Measurements from ENCODE around the gene ONECUT2.
"Not testable (repeated sequence)": the region's sequence is repeated elsewhere in the genome, so short reads cannot be mapped to it uniquely, and the experiment has no call there.

Gene ONECUT2

DNA sequence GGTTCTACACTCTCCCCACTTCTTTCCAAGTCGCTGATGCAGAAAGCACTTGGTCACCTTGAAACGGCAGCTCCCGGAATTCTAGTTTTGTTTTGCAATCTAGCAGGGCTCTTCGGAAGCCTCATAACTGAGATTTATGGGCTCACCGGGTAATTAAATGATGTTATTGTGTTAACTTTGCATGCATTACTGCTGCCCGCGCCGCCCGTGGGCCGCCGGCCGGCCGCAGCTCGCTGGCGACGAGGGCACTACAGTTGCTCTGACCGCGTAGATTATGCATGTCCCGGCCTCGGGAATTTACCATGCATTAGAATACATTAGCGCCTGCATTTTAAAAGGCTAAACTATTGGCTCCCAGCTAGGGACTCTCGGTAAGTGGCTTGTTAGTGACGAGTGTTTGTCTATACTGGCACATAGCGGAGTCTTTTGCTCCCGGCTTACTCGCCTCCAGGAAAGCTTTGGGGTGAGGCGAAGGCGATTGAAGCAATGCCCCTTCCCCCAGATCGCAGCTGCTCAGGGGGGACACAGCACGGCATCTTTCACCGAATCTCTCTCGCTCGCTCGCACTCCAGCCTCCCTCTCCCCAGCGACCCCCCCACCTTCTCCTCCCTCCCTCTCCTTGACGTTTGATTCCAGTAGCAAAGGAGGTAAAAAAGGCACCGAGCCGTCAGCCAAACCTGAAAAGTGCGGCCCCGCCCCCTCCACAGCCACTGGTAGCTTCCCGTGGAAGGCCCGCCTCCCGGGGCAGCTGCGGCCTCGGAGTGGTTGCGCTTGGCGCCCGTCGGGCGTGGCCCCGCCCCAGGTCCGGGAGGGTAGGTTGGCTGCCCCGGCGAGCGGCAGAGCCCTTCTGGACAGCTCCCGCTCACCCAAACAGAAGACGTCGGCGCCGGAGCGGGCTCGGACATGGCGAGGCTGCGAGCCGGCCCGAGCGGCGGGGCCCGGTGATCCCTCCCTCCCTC lies at the start of gene ONECUT2:
Gene ONECUT2 (plus strand): TSS at position 839 of the 959 bp plus-strand sequence. CDS start 343 bp downstream, outside the sequence.
- Histone ChIP-seq H3K9me3 (ENCODE audit: control insufficient read depth in 2 of 2, low read length in 2 of 2) (peaks cover 0 to 3% of the 10 kb centered on the region in 2 donors), H3K36me3 (ENCODE audit: control insufficient read depth in 2 of 2, insufficient read depth in 2 of 2, low read length in 2 of 2) (no peaks in the 10 kb centered on the region), H3K4me1 (ENCODE audit: control insufficient read depth, insufficient read depth, low read length) (peaks cover 43% of the 10 kb centered on the region), H3K27me3 (ENCODE audit: control insufficient read depth in 1 of 2, insufficient read depth in 2 of 2, low read length in 2 of 2) (peaks cover 80 to 92% of the 10 kb centered on the region in 2 donors), H3K27ac (ENCODE audit: low read length) (no peak within 1 kb of the TSS), H3K9ac (ENCODE audit: low read length in 2 of 2) (no peak within 1 kb of the TSS), H3K4me3 (ENCODE audit: low read length in 2 of 2) (peak within 1 kb of the TSS; percentile 74 to 82)

DNA sequence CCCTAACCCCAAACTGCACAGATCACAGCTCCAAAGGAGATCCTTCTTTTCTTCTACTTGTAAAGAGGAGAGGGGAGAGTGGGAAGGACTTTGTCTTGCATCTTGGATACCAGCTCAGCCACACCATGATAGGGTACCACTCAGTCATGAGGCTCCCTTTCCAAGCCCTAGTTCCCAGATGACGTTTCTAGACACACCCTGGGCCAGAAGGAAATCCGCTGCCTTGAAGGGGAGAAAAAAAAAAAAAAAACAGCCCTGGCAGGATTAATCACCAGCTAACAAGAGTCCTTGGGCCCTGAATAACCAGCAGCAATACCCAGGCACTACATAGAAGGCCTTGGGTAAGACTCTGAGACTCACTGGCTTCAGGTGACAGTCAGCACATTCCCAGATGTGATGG lies 45.9 kb upstream of the ONECUT2 start:
- no peak overlapping the region for H3K4me3 ChIP-seq (ENCODE audit: low read length in 2 of 2)
- peaks cover 0 to 3% of the 10 kb centered on the region in 2 donors for H3K9me3 ChIP-seq (ENCODE audit: control insufficient read depth in 2 of 2, low read length in 2 of 2)
- H3K36me3 ChIP-seq (ENCODE audit: control insufficient read depth in 2 of 2, insufficient read depth in 2 of 2, low read length in 2 of 2): no peaks in the 10 kb centered on the region
- no peaks in the 10 kb centered on the region for H3K4me1 ChIP-seq (ENCODE audit: control insufficient read depth, insufficient read depth, low read length)
- H3K27me3 ChIP-seq (ENCODE audit: control insufficient read depth in 1 of 2, insufficient read depth in 2 of 2, low read length in 2 of 2): peaks cover 0 to 6% of the 10 kb centered on the region in 2 donors
- no peak overlapping the region for H3K9ac ChIP-seq (ENCODE audit: low read length in 2 of 2)
- H3K27ac ChIP-seq (ENCODE audit: low read length): no peak overlapping the region

GRCh38 chr18:57390044-57390443 lies 45.1 kb upstream of the ONECUT2 start:
- Histone ChIP-seq H3K36me3 (ENCODE audit: control insufficient read depth in 2 of 2, insufficient read depth in 2 of 2, low read length in 2 of 2) (no peaks in the 10 kb centered on the region), H3K27ac (ENCODE audit: low read length) (no peak overlapping the region), H3K27me3 (ENCODE audit: control insufficient read depth in 1 of 2, insufficient read depth in 2 of 2, low read length in 2 of 2) (peaks cover 0 to 6% of the 10 kb centered on the region in 2 donors), H3K9ac (ENCODE audit: low read length in 2 of 2) (no peak overlapping the region), H3K4me1 (ENCODE audit: control insufficient read depth, insufficient read depth, low read length) (no peaks in the 10 kb centered on the region), H3K9me3 (ENCODE audit: control insufficient read depth in 2 of 2, low read length in 2 of 2) (peaks cover 0 to 3% of the 10 kb centered on the region in 2 donors), H3K4me3 (ENCODE audit: low read length in 2 of 2) (no peak overlapping the region)

GRCh38 chr18:57394749-57395148 lies 40.4 kb upstream of the ONECUT2 start:
- not testable (repeated sequence) for H3K9ac ChIP-seq (ENCODE audit: low read length in 2 of 2); H3K36me3 ChIP-seq (ENCODE audit: control insufficient read depth in 2 of 2, insufficient read depth in 2 of 2, low read length in 2 of 2); H3K9me3 ChIP-seq (ENCODE audit: control insufficient read depth in 2 of 2, low read length in 2 of 2); H3K4me1 ChIP-seq (ENCODE audit: control insufficient read depth, insufficient read depth, low read length); H3K27me3 ChIP-seq (ENCODE audit: control insufficient read depth in 1 of 2, insufficient read depth in 2 of 2, low read length in 2 of 2); H3K27ac ChIP-seq (ENCODE audit: low read length); H3K4me3 ChIP-seq (ENCODE audit: low read length in 2 of 2)

DNA sequence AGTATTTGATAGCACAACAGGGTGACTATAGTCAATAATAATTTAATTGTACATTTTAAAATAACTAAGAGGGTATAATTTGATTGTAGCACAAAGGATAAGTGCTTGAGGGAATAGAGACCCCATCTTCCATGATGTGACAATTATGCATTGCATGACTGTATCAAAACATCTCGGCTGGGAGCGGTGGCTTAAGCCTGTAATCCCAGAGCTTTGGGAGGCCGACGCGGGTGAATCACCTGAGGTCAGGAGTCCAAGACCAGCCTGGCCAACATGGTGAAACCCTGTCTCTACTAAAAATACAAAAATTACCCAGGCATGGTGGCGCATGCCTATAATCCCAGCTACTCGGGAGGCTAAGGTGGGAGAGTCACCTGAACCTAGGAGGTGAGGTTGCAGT lies 38.3 kb upstream of the ONECUT2 start:
- not testable (repeated sequence) for H3K27ac ChIP-seq (ENCODE audit: low read length); H3K4me3 ChIP-seq (ENCODE audit: low read length in 2 of 2); H3K27me3 ChIP-seq (ENCODE audit: control insufficient read depth in 1 of 2, insufficient read depth in 2 of 2, low read length in 2 of 2); H3K9me3 ChIP-seq (ENCODE audit: control insufficient read depth in 2 of 2, low read length in 2 of 2); H3K36me3 ChIP-seq (ENCODE audit: control insufficient read depth in 2 of 2, insufficient read depth in 2 of 2, low read length in 2 of 2); H3K4me1 ChIP-seq (ENCODE audit: control insufficient read depth, insufficient read depth, low read length); H3K9ac ChIP-seq (ENCODE audit: low read length in 2 of 2)

- H3K4me1 ChIP-seq (ENCODE audit: control insufficient read depth, insufficient read depth, low read length): no peaks in the 10 kb centered on the region
- H3K9ac ChIP-seq (ENCODE audit: low read length in 2 of 2): no peak overlapping the region
- peaks cover 0 to 3% of the 10 kb centered on the region in 2 donors for H3K9me3 ChIP-seq (ENCODE audit: control insufficient read depth in 2 of 2, low read length in 2 of 2)
- H3K27me3 ChIP-seq (ENCODE audit: control insufficient read depth in 1 of 2, insufficient read depth in 2 of 2, low read length in 2 of 2): no peaks in the 10 kb centered on the region
- no peak overlapping the region for H3K4me3 ChIP-seq (ENCODE audit: low read length in 2 of 2)
- H3K27ac ChIP-seq (ENCODE audit: low read length): no peak overlapping the region
- H3K36me3 ChIP-seq (ENCODE audit: control insufficient read depth in 2 of 2, insufficient read depth in 2 of 2, low read length in 2 of 2): no peaks in the 10 kb centered on the region
These were observed 37.6 kb upstream of the ONECUT2 start for GRCh38 chr18:57397440-57398132.

DNA sequence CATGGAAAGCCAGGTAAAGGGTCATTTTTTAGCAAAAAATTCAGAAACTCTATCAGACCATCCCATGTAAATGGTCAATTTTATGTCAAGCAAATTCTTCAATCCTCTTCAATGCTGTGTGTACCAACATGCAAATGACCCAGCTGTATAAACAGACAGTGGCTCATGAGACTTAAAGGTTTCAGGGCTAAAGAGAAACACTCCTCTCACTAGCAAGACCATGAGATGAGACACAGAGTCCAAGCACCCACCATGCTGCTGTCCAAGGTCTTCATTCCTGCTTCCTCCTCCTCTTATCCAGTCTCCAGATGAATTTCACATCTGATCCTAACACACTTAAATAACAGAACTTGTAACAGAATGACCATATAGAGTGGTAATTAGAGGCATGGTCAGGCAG lies 30.8 kb upstream of the ONECUT2 start:
- Histone ChIP-seq H3K27me3 (ENCODE audit: control insufficient read depth in 1 of 2, insufficient read depth in 2 of 2, low read length in 2 of 2) (no peaks in the 10 kb centered on the region), H3K4me3 (ENCODE audit: low read length in 2 of 2) (no peak overlapping the region), H3K36me3 (ENCODE audit: control insufficient read depth in 2 of 2, insufficient read depth in 2 of 2, low read length in 2 of 2) (no peaks in the 10 kb centered on the region), H3K9me3 (ENCODE audit: control insufficient read depth in 2 of 2, low read length in 2 of 2) (no peaks in the 10 kb centered on the region), H3K9ac (ENCODE audit: low read length in 2 of 2) (no peak overlapping the region), H3K4me1 (ENCODE audit: control insufficient read depth, insufficient read depth, low read length) (no peaks in the 10 kb centered on the region), H3K27ac (ENCODE audit: low read length) (no peak overlapping the region)

DNA sequence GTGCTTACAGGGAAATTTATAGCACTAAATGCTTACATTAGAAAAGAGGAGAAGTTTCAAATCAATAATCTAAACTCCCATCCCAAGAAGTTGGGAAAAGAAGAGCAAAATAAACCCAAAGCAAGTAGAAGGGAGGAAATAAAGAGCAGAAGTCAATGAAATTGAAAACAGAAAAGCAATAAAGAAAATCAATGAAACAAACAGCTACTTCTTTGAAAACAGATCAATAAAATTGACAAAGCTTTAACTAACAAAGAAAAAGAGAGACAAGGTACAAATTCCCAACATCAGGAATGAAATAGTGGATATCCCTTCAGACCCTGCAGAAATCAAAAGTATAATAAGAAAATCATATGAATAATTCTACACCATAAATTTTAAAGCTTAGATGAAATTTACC lies 25.5 kb upstream of the ONECUT2 start:
- H3K4me1 ChIP-seq (ENCODE audit: control insufficient read depth, insufficient read depth, low read length): no peaks in the 10 kb centered on the region
- H3K27ac ChIP-seq (ENCODE audit: low read length): no peak overlapping the region
- H3K36me3 ChIP-seq (ENCODE audit: control insufficient read depth in 2 of 2, insufficient read depth in 2 of 2, low read length in 2 of 2): no peaks in the 10 kb centered on the region
- no peak overlapping the region for H3K9ac ChIP-seq (ENCODE audit: low read length in 2 of 2)
- no peak overlapping the region for H3K4me3 ChIP-seq (ENCODE audit: low read length in 2 of 2)
- H3K27me3 ChIP-seq (ENCODE audit: control insufficient read depth in 1 of 2, insufficient read depth in 2 of 2, low read length in 2 of 2): no peaks in the 10 kb centered on the region
- H3K9me3 ChIP-seq (ENCODE audit: control insufficient read depth in 2 of 2, low read length in 2 of 2): no peaks in the 10 kb centered on the region

- Histone ChIP-seq H3K9ac (ENCODE audit: low read length in 2 of 2) (no peak overlapping the region), H3K36me3 (ENCODE audit: control insufficient read depth in 2 of 2, insufficient read depth in 2 of 2, low read length in 2 of 2) (no peaks in the 10 kb centered on the region), H3K9me3 (ENCODE audit: control insufficient read depth in 2 of 2, low read length in 2 of 2) (no peaks in the 10 kb centered on the region), H3K4me3 (ENCODE audit: low read length in 2 of 2) (no peak overlapping the region), H3K27ac (ENCODE audit: low read length) (no peak overlapping the region), H3K27me3 (ENCODE audit: control insufficient read depth in 1 of 2, insufficient read depth in 2 of 2, low read length in 2 of 2) (no peaks in the 10 kb centered on the region), H3K4me1 (ENCODE audit: control insufficient read depth, insufficient read depth, low read length) (no peaks in the 10 kb centered on the region)
These were observed 24.4 kb upstream of the ONECUT2 start for GRCh38 chr18:57410749-57411148.

DNA sequence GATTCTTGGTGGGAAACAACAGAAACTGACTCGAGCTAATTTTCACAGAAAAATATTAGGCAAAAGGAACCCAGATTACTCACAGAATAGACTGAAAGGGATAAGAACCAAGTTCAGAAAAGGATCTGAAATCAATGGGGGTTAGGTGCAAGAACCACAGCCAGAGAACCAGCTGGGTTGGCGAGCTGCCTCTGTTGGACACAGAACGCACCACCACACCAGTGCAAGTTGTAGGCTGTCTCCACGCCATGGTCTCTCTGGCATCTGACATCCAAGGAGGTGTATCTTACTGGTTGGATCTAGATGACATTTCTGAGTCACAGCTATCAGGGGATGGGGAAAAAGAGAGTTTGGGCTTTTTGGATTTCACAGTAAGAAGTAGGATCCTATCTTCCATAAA lies 18.6 kb upstream of the ONECUT2 start:
- H3K27me3 ChIP-seq (ENCODE audit: control insufficient read depth in 1 of 2, insufficient read depth in 2 of 2, low read length in 2 of 2): no peaks in the 10 kb centered on the region
- no peak overlapping the region for H3K27ac ChIP-seq (ENCODE audit: low read length)

More for the DNA sequence above, 18.6 kb upstream of the ONECUT2 start:
- no peak overlapping the region for H3K9ac ChIP-seq (ENCODE audit: low read length in 2 of 2)
- H3K4me1 ChIP-seq (ENCODE audit: control insufficient read depth, insufficient read depth, low read length): no peaks in the 10 kb centered on the region
- H3K36me3 ChIP-seq (ENCODE audit: control insufficient read depth in 2 of 2, insufficient read depth in 2 of 2, low read length in 2 of 2): no peaks in the 10 kb centered on the region
- H3K9me3 ChIP-seq (ENCODE audit: control insufficient read depth in 2 of 2, low read length in 2 of 2): no peaks in the 10 kb centered on the region
- no peak overlapping the region for H3K4me3 ChIP-seq (ENCODE audit: low read length in 2 of 2)

All from stomach smooth muscle (tissue), 2 donors.